NB4 (cell line): ENCODE measurements around the gene ARHGAP15.

Experiments used
- POLR2A ChIP-seq: IDR thresholded peaks from 2 replicates; pipeline ENCODE4 v1.6.1; 2011; ENCODE audit warnings: mild to moderate bottlenecking; ENCODE audit not compliant: insufficient read length; ENCODE audit errors: extremely low read depth
- TF ChIP-seq, protein P1 (sequence below): IDR thresholded peaks from one replicate; pipeline ENCODE4 v1.5.1; 2012; ENCODE audit warnings: low read depth, low read length

DNA sequence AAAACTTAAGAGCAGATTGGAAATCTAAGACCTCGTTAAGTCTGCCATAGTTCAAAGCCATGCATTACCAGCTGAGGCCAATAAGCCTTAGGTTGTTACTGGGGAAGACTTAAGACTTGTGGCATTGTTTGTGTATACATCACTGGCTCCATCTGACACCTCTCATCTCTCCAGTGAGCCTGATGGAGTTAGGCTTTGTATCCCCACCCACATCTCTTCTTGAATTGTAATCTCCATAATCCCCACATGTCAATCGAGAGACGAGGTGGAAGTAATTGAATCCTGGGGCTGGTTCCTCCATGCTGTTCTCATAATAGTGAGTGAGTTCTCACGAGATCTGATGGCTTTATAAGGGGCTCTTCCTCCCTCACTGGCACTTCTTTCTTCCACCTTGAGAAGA lies 404.6 kb downstream of the ARHGAP15 start:
- no peak for TF ChIP-seq POLR2A
- TF ChIP-seq, protein P1, sequence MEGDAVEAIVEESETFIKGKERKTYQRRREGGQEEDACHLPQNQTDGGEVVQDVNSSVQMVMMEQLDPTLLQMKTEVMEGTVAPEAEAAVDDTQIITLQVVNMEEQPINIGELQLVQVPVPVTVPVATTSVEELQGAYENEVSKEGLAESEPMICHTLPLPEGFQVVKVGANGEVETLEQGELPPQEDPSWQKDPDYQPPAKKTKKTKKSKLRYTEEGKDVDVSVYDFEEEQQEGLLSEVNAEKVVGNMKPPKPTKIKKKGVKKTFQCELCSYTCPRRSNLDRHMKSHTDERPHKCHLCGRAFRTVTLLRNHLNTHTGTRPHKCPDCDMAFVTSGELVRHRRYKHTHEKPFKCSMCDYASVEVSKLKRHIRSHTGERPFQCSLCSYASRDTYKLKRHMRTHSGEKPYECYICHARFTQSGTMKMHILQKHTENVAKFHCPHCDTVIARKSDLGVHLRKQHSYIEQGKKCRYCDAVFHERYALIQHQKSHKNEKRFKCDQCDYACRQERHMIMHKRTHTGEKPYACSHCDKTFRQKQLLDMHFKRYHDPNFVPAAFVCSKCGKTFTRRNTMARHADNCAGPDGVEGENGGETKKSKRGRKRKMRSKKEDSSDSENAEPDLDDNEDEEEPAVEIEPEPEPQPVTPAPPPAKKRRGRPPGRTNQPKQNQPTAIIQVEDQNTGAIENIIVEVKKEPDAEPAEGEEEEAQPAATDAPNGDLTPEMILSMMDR = no peak
